Osteoblast (primary cell): ENCODE results near the gene HOXD4. TPM values are rescaled to one million over a fixed set of nuclear protein-coding genes. Genes with fewer than 3 reads are reported as not detected.

ENCODE experiments used
- DNase-seq: peaks from one replicate; pipeline ENCODE4 v3.0.0; 2011; ENCODE audit warnings: low spot score, mixed read lengths; ENCODE audit not compliant: insufficient read length; ENCODE audit errors: missing footprints
- H2AFZ ChIP-seq: 2 replicates; pipeline ENCODE4 v1.6.0; 2011; ENCODE audit warnings: mild to moderate bottlenecking, low read length
- H3K27ac ChIP-seq: 2 replicates; pipeline ENCODE4 v1.5.1; 2011; ENCODE audit warnings: mild to moderate bottlenecking, low read depth, low read length, moderate library complexity
- H3K27me3 ChIP-seq: 2 replicates; pipeline ENCODE4 v1.6.0; 2012; ENCODE audit warnings: mild to moderate bottlenecking, control low read depth, inconsistent platforms, low read length, moderate library complexity; ENCODE audit not compliant: insufficient read depth
- H3K36me3 ChIP-seq: 2 replicates; pipeline ENCODE4 v1.5.1; 2011; ENCODE audit warnings: mild to moderate bottlenecking, low read length, control low read depth, moderate library complexity; ENCODE audit not compliant: insufficient read depth
- H3K4me1 ChIP-seq: 2 replicates; pipeline ENCODE4 v1.5.1; 2011; ENCODE audit warnings: mild to moderate bottlenecking, low read length, control low read depth, moderate library complexity; ENCODE audit not compliant: insufficient read depth
- H3K4me2 ChIP-seq: 2 replicates; pipeline ENCODE4 v1.6.0; 2011; ENCODE audit warnings: mild to moderate bottlenecking, low read length; ENCODE audit not compliant: insufficient read depth
- H3K4me3 ChIP-seq: fragments of 200-600 bp; sonication (generic); 3 replicates; pipeline ENCODE4 v1.5.1; 2012; ENCODE audit warnings: mild to moderate bottlenecking, low read length, inconsistent platforms; ENCODE audit not compliant: insufficient read depth
- H3K79me2 ChIP-seq: 2 replicates; pipeline ENCODE4 v1.6.0; 2012; ENCODE audit warnings: mild to moderate bottlenecking, low read length, control low read depth, inconsistent platforms; ENCODE audit not compliant: insufficient read depth
- H3K9me3 ChIP-seq: 2 replicates; pipeline ENCODE4 v1.5.1; 2011; ENCODE audit warnings: low read depth, low read length, control low read depth
- H4K20me1 ChIP-seq: 2 replicates; pipeline ENCODE4 v1.6.0; 2012; ENCODE audit warnings: mild to moderate bottlenecking, low read length, control low read depth; ENCODE audit not compliant: insufficient read depth
- total RNA-seq: library from RNA; depleted of rRNA; stranded (reverse); fragments of >200 nt; gene quantifications from 2 replicates; pipeline ENCODE4 v1.2.3, GENCODE V29; 2012
- TF ChIP-seq, protein P1 (sequence below): IDR thresholded peaks from 2 replicates; pipeline ENCODE4 v1.5.1; 2011; ENCODE audit warnings: mild to moderate bottlenecking, low read depth, low read length, moderate library complexity; ENCODE audit errors: extremely low read depth

HOXD4 gene
- total RNA-seq, 1 donor: 0.36 TPM

DNA sequence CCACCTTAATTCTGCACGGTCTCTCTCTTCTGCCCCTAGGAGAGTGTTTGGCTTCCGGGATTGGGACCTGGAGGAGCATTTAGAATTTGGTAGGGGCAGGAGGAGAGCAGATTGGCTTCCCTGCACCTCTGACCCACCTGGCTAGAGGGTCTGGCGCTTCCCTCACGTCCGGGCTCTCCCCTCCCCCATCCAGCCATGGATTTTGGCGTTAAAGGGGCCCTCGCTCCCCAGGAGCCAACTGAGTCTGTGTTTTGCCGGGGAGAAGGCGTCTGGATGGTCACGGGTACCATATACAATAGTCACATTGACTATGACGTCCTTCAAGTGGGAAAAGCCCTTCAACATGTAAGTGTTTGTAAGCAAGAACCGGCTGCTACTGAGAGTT, 12.3 kb downstream of the HOXD4 start:
- Histone ChIP-seq H3K27me3 (peaks cover 76% of the 10 kb centered on the region), H3K27ac (no peak overlapping the region), H3K36me3 (no peaks in the 10 kb centered on the region), H3K79me2 (no peaks in the 10 kb centered on the region), H3K4me1 (peaks cover 15% of the 10 kb centered on the region), H2AFZ (no peak overlapping the region), H3K4me2 (no peak overlapping the region), H3K9me3 (no peaks in the 10 kb centered on the region), H4K20me1 (no peaks in the 10 kb centered on the region), H3K4me3 (no peak overlapping the region)
- DNase-seq: no peak
- TF ChIP-seq, protein P1, sequence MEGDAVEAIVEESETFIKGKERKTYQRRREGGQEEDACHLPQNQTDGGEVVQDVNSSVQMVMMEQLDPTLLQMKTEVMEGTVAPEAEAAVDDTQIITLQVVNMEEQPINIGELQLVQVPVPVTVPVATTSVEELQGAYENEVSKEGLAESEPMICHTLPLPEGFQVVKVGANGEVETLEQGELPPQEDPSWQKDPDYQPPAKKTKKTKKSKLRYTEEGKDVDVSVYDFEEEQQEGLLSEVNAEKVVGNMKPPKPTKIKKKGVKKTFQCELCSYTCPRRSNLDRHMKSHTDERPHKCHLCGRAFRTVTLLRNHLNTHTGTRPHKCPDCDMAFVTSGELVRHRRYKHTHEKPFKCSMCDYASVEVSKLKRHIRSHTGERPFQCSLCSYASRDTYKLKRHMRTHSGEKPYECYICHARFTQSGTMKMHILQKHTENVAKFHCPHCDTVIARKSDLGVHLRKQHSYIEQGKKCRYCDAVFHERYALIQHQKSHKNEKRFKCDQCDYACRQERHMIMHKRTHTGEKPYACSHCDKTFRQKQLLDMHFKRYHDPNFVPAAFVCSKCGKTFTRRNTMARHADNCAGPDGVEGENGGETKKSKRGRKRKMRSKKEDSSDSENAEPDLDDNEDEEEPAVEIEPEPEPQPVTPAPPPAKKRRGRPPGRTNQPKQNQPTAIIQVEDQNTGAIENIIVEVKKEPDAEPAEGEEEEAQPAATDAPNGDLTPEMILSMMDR: no peak

- Histone ChIP-seq H3K9me3 (no peaks in the 10 kb centered on the region), H4K20me1 (no peaks in the 10 kb centered on the region), H3K4me3 (no peak overlapping the region), H3K36me3 (no peaks in the 10 kb centered on the region), H3K27me3 (peaks cover 75% of the 10 kb centered on the region), H3K4me1 (peaks cover 15% of the 10 kb centered on the region), H3K4me2 (no peak overlapping the region), H3K79me2 (no peaks in the 10 kb centered on the region), H3K27ac (no peak overlapping the region), H2AFZ (no peak overlapping the region)
- TF ChIP-seq, protein P1: no peak
- DNase-seq: no peak
Measured at GRCh38 chr2:176164201-176164600, 12.9 kb downstream of the HOXD4 start.

GRCh38 chr2:176164611-176165369, 13.4 kb downstream of the HOXD4 start:
- Histone ChIP-seq H3K4me3 (peak overlapping the region; percentile 49), H2AFZ (no peak overlapping the region), H4K20me1 (no peaks in the 10 kb centered on the region), H3K79me2 (no peaks in the 10 kb centered on the region), H3K36me3 (no peaks in the 10 kb centered on the region), H3K27ac (no peak overlapping the region), H3K9me3 (no peaks in the 10 kb centered on the region), H3K27me3 (peaks cover 69% of the 10 kb centered on the region), H3K4me2 (peak overlapping the region; percentile 69), H3K4me1 (peaks cover 15% of the 10 kb centered on the region)
- TF ChIP-seq, protein P1: no peak
- no peak for DNase-seq

DNA sequence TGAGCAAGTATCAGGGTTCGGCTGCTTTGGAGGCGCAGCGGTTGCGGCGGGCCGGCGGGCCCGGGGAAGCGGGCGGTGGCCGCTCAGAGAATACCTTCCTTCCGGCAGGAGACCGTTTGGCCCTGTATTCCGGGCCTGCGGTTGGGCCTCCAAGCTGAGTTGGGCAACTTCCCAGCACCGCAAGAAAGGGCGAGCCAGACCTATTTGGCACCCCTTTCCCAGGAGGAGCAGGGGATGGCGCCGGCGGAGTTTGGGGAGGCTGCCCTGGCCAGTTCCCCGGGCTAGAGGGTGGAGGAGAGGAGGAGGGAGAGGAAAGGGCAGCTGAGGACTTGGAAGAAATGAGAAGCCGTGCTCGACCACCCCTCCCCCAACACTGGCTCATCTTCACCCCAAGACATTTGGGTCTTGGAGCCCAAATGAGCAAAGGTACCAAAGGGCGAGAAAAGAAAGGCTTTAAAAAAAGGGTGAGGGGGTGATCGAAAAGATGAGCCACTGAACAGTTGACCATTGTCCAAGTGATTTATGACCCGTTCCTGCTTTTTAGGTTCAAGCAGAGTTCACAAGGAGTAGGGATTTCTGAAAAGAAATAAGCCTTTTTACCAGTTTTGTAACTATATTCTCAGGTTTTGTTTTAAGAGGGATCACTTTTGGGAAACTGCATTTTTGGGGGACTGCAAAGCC, 14.2 kb downstream of the HOXD4 start:
- Histone ChIP-seq H3K27me3 (peaks cover 62% of the 10 kb centered on the region), H3K4me2 (peak overlapping the region; percentile 69), H3K36me3 (no peaks in the 10 kb centered on the region), H3K4me1 (peaks cover 15% of the 10 kb centered on the region), H3K9me3 (no peaks in the 10 kb centered on the region), H3K4me3 (peak overlapping the region; percentile 49), H4K20me1 (no peaks in the 10 kb centered on the region), H3K27ac (no peak overlapping the region), H2AFZ (no peak overlapping the region), H3K79me2 (no peaks in the 10 kb centered on the region)
- no peak for DNase-seq
- TF ChIP-seq, protein P1: no peak
